ENCODE data around the gene FYCO1.

The FYCO1 gene

GRCh38 chr3:45988804-45989203, 6.8 kb downstream of the FYCO1 start:
- DNase-seq (ENCODE audit: low read depth) = peak; percentile 79
- peaks cover 59% of the 10 kb centered on the region for H3K4me1 ChIP-seq (ENCODE audit: control insufficient read depth, insufficient read depth, low read length)

DNA sequence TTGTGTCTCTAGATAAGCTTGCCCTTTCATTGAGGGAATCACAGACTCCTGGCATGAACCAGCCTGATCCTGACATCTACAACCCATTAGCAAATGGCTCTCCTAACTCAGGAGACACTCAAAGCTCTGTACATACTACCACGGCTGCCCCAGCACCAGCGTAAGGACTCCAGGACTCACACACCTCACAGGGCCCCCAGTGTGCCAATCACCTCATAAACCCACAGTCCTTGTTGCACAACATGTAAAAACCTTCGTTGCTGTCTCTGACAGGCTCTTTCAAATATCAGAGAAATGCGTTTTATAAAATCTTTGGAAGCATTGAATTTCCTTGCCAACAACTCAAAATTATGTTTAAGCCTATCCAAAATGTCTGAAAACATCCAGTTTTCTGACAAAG, 7.3 kb downstream of the FYCO1 start:
- Histone ChIP-seq H3K4me3 (ENCODE audit: low read length) (no peak overlapping the region), H3K9me3 (ENCODE audit: control insufficient read depth, low read length) (no peaks in the 10 kb centered on the region), H3K27me3 (replicated peaks; ENCODE audit: control insufficient read depth, insufficient read depth, low read length) (no peaks in the 10 kb centered on the region), H3K4me1 (ENCODE audit: control insufficient read depth, insufficient read depth, low read length) (peaks cover 59% of the 10 kb centered on the region), H3K9ac (ENCODE audit: low read length) (no peak overlapping the region), H3K36me3 (ENCODE audit: control insufficient read depth, insufficient read depth, low read length, severe bottlenecking) (peaks cover 10% of the 10 kb centered on the region)
- DNase-seq (ENCODE audit: low read depth) = peak; percentile 44

More at GRCh38 chr3:45988804-45989203, 6.8 kb downstream of the FYCO1 start:
- H3K27me3 ChIP-seq (replicated peaks; ENCODE audit: control insufficient read depth, insufficient read depth, low read length) = no peaks in the 10 kb centered on the region
- H3K36me3 ChIP-seq (ENCODE audit: control insufficient read depth, insufficient read depth, low read length, severe bottlenecking) = peaks cover 6% of the 10 kb centered on the region
- no peak overlapping the region for H3K4me3 ChIP-seq (ENCODE audit: low read length)
- H3K9me3 ChIP-seq (ENCODE audit: control insufficient read depth, low read length) = no peaks in the 10 kb centered on the region
- H3K9ac ChIP-seq (ENCODE audit: low read length) = no peak overlapping the region

DNA sequence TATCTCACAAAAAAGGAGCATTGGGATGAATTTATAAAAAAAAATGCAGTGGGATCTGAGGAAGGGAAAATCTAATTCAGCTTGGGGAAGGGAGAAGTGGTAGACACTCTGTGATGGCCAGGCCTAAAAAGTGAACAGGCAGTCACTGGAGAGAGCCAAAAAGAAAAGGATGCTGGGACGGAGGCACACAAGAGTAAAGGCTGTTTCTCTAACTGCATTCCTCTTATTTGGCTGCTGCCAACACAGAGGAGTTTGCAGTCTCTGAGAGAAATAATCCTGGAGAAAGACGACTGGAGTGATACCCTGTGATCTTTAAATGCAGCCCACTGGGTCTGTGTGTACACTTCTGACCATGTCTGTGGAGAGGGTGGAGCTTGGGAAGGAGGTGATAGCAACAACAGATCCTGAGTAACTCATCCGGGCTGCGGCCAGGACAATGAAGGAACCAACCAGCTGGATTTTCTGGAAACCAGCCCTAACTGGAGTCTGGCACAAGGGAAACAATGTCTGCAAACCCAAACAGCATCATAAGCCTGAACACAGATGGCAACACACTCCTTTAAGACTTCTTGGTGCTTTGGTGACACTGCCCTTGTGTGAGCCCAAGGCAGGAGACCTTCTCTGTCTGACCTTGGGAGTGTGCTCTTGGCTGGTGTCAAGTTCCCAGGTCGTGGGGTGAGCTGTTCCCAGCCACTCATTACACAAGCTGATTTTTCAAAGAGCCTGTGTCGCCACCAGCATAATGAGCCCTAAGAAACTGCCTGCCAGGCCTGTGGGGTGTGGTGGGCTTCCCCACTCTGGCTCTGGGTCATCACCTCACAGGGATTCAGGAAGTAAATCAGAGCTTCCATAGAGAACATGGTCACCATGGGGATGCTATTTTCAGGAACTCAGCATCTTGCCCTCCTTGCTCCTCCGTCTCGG, 8.0 kb downstream of the FYCO1 start:
- Histone ChIP-seq H3K27me3 (replicated peaks; ENCODE audit: control insufficient read depth, insufficient read depth, low read length) (no peaks in the 10 kb centered on the region), H3K4me3 (ENCODE audit: low read length) (no peak overlapping the region), H3K9ac (ENCODE audit: low read length) (no peak overlapping the region), H3K9me3 (ENCODE audit: control insufficient read depth, low read length) (no peaks in the 10 kb centered on the region), H3K4me1 (ENCODE audit: control insufficient read depth, insufficient read depth, low read length) (peaks cover 53% of the 10 kb centered on the region), H3K36me3 (ENCODE audit: control insufficient read depth, insufficient read depth, low read length, severe bottlenecking) (peaks cover 16% of the 10 kb centered on the region)
- DNase-seq (ENCODE audit: low read depth) = peak; percentile 41

DNA sequence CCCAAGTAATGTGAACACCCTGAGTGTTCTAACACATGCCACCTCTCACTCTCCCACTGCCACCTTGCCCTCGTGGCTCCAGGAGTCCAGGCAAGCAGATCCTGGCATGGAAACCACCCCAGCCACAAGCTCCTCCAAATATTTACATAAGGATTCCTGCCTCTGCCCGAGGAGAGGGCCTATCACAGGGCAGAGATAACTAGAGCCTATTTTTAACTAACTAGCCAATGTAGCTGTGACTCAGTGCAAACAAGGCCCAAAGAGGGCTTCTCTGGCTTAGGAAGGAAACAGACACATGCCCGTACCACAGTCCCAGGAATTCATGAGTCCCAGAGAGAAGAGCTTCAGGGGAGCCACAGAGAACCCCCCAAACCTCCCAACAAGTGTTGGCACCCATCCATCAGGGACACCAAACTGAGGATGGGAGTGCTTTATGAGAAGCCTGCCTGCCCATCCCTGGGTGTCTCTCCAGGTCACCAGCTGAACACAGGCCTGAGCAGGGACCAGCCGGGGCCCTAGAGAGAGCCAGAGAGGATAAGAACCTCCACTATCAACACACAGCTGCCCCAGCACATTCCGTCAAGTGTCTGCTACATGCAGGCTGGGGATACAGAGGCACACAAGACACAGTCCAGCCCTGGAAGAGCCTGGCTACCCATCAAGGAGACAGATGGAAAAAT, 9.2 kb downstream of the FYCO1 start:
- Histone ChIP-seq H3K9me3 (ENCODE audit: control insufficient read depth, low read length) (no peaks in the 10 kb centered on the region), H3K36me3 (ENCODE audit: control insufficient read depth, insufficient read depth, low read length, severe bottlenecking) (peaks cover 27% of the 10 kb centered on the region), H3K4me3 (ENCODE audit: low read length) (no peak overlapping the region), H3K4me1 (ENCODE audit: control insufficient read depth, insufficient read depth, low read length) (peaks cover 47% of the 10 kb centered on the region), H3K9ac (ENCODE audit: low read length) (peak overlapping the region; percentile 24), H3K27me3 (replicated peaks; ENCODE audit: control insufficient read depth, insufficient read depth, low read length) (no peaks in the 10 kb centered on the region)
- DNase-seq (ENCODE audit: low read depth) = peak; percentile 69

GRCh38 chr3:45985532-45986302, 9.9 kb downstream of the FYCO1 start:
- DNase-seq (ENCODE audit: low read depth) = no peak
- Histone ChIP-seq H3K9ac (ENCODE audit: low read length) (no peak overlapping the region), H3K4me1 (ENCODE audit: control insufficient read depth, insufficient read depth, low read length) (peaks cover 52% of the 10 kb centered on the region), H3K27me3 (replicated peaks; ENCODE audit: control insufficient read depth, insufficient read depth, low read length) (no peaks in the 10 kb centered on the region), H3K4me3 (ENCODE audit: low read length) (no peak overlapping the region), H3K9me3 (ENCODE audit: control insufficient read depth, low read length) (no peaks in the 10 kb centered on the region), H3K36me3 (ENCODE audit: control insufficient read depth, insufficient read depth, low read length, severe bottlenecking) (peaks cover 34% of the 10 kb centered on the region)

GRCh38 chr3:45984331-45985312, 11.0 kb downstream of the FYCO1 start:
- peaks cover 40% of the 10 kb centered on the region for H3K36me3 ChIP-seq (ENCODE audit: control insufficient read depth, insufficient read depth, low read length, severe bottlenecking)
- H3K9me3 ChIP-seq (ENCODE audit: control insufficient read depth, low read length) = no peaks in the 10 kb centered on the region
- H3K27me3 ChIP-seq (replicated peaks; ENCODE audit: control insufficient read depth, insufficient read depth, low read length) = no peaks in the 10 kb centered on the region
- DNase-seq (ENCODE audit: low read depth) = peak; percentile 92
- no peak overlapping the region for H3K9ac ChIP-seq (ENCODE audit: low read length)
- H3K4me1 ChIP-seq (ENCODE audit: control insufficient read depth, insufficient read depth, low read length) = peaks cover 56% of the 10 kb centered on the region
- no peak overlapping the region for H3K4me3 ChIP-seq (ENCODE audit: low read length)

DNA sequence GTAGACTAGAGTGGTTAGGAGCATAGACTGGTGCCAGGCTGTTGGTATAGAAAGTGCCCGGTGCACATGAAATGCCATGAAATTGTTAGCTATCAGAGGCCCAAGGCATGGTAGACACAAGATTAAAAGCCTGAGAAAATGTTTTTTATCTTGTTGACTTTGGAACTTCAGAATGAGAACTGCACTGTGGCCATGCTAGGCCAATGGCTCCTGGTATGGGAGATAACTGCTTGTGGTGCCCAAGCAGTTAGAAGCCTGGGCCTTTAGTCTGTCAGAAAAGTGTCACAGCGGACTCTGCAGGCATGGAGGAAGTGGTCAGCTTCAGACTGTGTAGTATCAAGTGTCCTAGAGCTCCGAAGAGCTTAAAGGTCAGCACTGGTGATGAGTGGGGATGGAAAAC, 11.9 kb downstream of the FYCO1 start:
- Histone ChIP-seq H3K27me3 (replicated peaks; ENCODE audit: control insufficient read depth, insufficient read depth, low read length) (no peaks in the 10 kb centered on the region), H3K9me3 (ENCODE audit: control insufficient read depth, low read length) (no peaks in the 10 kb centered on the region), H3K4me1 (ENCODE audit: control insufficient read depth, insufficient read depth, low read length) (peaks cover 48% of the 10 kb centered on the region), H3K9ac (ENCODE audit: low read length) (no peak overlapping the region), H3K4me3 (ENCODE audit: low read length) (no peak overlapping the region), H3K36me3 (ENCODE audit: control insufficient read depth, insufficient read depth, low read length, severe bottlenecking) (peaks cover 47% of the 10 kb centered on the region)
- DNase-seq (ENCODE audit: low read depth) = no peak

GRCh38 chr3:45981346-45982074, 14.1 kb downstream of the FYCO1 start:
- no peak overlapping the region for H3K4me3 ChIP-seq (ENCODE audit: low read length)
- H3K27me3 ChIP-seq (replicated peaks; ENCODE audit: control insufficient read depth, insufficient read depth, low read length) = no peaks in the 10 kb centered on the region
- no peak overlapping the region for H3K9ac ChIP-seq (ENCODE audit: low read length)
- peaks cover 65% of the 10 kb centered on the region for H3K36me3 ChIP-seq (ENCODE audit: control insufficient read depth, insufficient read depth, low read length, severe bottlenecking)
- peaks cover 26% of the 10 kb centered on the region for H3K4me1 ChIP-seq (ENCODE audit: control insufficient read depth, insufficient read depth, low read length)
- DNase-seq (ENCODE audit: low read depth) = peak; percentile 56
- H3K9me3 ChIP-seq (ENCODE audit: control insufficient read depth, low read length) = no peaks in the 10 kb centered on the region

DNA sequence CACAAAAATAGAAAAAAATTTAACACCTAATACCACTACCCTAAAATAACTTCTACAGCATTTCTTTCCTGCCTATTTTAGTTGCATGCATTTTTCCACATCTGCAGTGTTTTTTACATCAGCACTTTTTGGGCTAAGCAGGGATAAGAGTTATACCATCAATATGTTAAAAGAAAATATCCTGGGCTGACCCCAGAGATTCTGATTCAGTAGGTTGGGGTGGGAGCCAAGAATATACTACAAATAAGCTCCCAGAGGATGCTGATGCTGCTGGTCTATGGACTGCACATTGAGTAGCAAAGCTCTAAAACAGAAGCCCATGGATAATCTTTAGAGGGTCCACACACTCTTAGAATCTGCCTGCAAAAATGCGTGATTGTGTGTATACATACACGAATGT, 14.8 kb downstream of the FYCO1 start:
- Histone ChIP-seq H3K9ac (ENCODE audit: low read length) (no peak overlapping the region), H3K4me1 (ENCODE audit: control insufficient read depth, insufficient read depth, low read length) (peaks cover 19% of the 10 kb centered on the region), H3K4me3 (ENCODE audit: low read length) (no peak overlapping the region), H3K27me3 (replicated peaks; ENCODE audit: control insufficient read depth, insufficient read depth, low read length) (no peaks in the 10 kb centered on the region), H3K9me3 (ENCODE audit: control insufficient read depth, low read length) (no peaks in the 10 kb centered on the region), H3K36me3 (ENCODE audit: control insufficient read depth, insufficient read depth, low read length, severe bottlenecking) (peaks cover 72% of the 10 kb centered on the region)
- DNase-seq (ENCODE audit: low read depth) = no peak

Measured in adipocyte (in vitro differentiated cells).